ENCODE measurements around the gene ESR2.
"Not testable (repeated sequence)": the region's sequence is repeated elsewhere in the genome, so short reads cannot be mapped to it uniquely, and the experiment has no call there.

ESR2 gene

DNA sequence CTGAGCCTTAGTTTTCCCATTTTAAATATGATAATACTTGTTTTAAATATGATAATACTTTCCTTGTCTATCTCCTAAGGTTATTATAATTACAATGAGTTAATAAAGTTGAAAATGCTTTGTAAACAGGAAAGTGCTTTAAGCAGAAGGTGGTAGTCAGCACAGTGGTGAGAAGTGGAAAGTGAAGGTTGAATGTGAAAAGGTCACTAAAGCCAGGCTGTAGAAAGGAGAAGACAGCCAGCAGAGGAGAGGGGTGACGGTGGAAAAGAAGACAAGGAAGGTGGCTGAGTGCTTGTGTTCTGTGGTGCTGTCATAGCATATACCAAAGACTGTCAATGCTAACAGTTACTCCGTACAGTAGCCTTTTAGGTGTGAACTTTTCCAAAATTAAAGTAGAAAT is 117.8 kb downstream of the ESR2 start:
- no peaks in the 10 kb centered on the region for H3K9me3 Mint-ChIP-seq
- peaks cover 22% of the 10 kb centered on the region for H3K4me1 Mint-ChIP-seq
- no peak for DNase-seq
- no peaks in the 10 kb centered on the region for H3K27me3 Mint-ChIP-seq
- no peak for ATAC-seq
- H3K27ac Mint-ChIP-seq, result peak overlapping the region in 1 of 2 donors; percentile 51
- H3K4me3 Mint-ChIP-seq, result peak overlapping the region in 1 of 2 donors; percentile 67

DNA sequence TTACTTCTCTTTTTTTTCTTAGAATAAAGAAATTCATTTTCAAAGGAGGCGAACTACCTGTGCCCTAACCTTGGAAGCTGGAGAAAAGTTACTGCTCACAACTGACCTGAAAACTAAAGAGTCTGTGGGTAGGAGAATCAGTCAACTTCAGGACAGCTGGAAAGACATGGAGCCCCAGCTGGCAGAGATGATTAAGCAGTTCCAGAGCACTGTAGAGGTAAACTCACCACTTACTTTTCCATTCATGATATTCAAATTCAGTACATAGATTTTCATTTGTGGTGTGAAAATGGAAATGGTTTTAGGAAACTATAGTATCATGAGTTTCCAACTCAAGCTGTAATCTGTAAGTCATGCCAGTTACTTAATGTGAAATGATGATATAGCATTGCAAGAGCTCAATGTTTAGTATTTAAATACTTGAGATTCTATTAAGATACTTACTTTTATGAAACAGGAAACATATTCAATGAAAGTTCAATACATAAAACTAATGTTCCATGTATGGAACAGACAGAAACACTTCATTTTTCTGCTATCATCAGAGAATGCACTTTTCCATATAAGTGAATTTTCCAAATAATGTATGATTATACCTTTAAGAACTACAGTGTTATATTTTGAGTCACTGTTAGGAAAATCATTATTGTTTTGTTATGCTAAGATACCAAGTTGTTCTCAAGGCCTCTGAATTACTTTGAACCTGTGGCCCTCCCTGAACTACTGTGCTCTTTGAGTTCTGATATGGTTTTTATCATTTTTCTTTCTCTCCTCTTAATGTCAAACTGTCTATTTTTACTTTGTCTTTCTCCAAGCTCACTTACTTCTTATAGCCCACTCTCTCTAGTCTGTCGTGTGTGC is 119.0 kb downstream of the ESR2 start:
- no peaks in the 10 kb centered on the region for H3K9me3 Mint-ChIP-seq
- DNase-seq, result no peak
- peak; percentile 52 for ATAC-seq
- H3K4me1 Mint-ChIP-seq, result peaks cover 22% of the 10 kb centered on the region
- H3K4me3 Mint-ChIP-seq, result no peak overlapping the region
- H3K27me3 Mint-ChIP-seq, result no peaks in the 10 kb centered on the region
- H3K27ac Mint-ChIP-seq, result peak overlapping the region in 1 of 2 donors; percentile 81

DNA sequence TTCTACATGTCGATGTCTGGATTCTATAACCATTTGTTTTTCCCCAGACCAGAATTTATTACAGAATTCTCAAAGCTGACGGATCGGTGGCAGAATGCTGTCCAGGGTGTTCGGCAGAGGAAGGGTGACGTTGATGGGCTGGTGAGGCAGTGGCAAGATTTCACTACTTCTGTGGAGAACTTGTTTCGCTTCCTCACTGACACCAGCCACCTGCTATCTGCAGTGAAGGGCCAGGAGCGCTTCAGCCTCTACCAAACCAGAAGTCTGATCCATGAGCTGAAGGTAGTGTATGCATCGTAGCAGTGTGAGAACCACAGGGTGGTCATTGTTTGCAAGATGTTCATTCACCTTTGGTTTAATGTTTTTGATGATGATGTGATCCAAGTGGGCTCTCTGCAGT is 124.0 kb downstream of the ESR2 start:
- no peak overlapping the region for H3K27ac Mint-ChIP-seq
- peaks cover 7% of the 10 kb centered on the region for H3K4me1 Mint-ChIP-seq
- no peak overlapping the region for H3K4me3 Mint-ChIP-seq
- H3K9me3 Mint-ChIP-seq, result no peaks in the 10 kb centered on the region
- H3K27me3 Mint-ChIP-seq, result no peaks in the 10 kb centered on the region
- DNase-seq (no peak), ATAC-seq (no peak)

DNA sequence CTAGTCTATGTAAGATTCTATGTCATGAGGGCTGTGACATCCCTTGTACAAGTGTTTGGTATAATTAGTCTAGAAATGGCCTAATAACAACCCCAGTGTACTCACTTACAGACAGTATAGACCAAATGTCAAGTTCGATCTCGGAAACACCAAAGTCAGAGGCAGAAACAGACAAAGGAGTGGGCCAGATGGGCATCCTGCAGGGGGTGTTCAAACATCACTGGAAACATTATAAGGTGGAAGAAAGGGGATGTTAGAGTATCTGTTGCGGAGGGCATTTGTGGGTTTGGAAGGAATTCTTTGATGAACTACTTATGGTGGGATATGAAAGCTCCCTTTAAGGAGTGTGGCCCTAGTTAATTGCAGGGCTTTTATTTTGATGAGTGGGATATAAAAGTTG is 134.6 kb downstream of the ESR2 start:
- no peaks in the 10 kb centered on the region for H3K9me3 Mint-ChIP-seq
- H3K27me3 Mint-ChIP-seq, result no peaks in the 10 kb centered on the region
- DNase-seq (no peak), ATAC-seq (no peak)
- no peak overlapping the region for H3K4me3 Mint-ChIP-seq
- H3K4me1 Mint-ChIP-seq, result no peaks in the 10 kb centered on the region
- H3K27ac Mint-ChIP-seq, result no peak overlapping the region

DNA sequence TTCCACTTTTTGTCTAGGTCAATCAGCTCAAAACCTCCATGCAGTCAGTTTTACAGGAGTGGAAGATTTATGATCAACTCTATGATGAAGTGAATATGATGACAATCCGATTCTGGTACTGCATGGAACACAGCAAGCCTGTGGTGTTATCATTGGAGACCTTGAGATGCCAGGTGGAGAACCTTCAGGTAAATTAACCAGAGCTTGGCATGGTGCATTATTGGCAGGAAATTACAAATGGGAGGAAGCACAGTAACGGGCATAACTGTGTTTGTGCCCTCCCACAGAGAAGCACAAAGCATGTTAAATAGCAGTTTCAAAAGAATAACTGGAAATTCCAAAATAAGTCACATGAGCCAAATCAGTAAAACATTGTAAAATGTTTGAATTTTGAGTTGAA is 135.6 kb downstream of the ESR2 start:
- Mint-ChIP-seq H3K4me1 (no peaks in the 10 kb centered on the region), H3K27ac (peak overlapping the region in 1 of 2 donors; percentile 49), H3K9me3 (no peaks in the 10 kb centered on the region), H3K27me3 (no peaks in the 10 kb centered on the region), H3K4me3 (no peak overlapping the region)
- no peak for ATAC-seq
- no peak for DNase-seq

DNA sequence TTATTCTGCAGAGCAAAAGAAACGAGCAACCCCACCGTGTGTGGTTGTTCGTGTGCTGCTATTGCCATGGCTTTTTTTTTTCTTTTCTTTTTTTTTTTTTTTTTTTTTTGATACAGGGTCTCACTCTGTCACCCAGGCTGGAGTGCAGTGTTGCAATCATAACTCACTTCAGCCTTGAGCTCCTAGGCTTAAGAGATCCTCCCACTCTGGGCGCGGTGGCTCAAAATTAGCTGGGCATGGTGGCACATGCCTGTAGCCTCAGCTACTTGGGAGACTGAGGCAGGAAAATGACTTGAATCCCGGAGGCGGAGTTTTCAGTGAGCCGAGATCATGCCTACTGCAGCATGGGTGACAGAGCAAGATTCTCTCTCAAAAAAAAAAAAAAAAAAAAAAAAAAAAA is 144.2 kb downstream of the ESR2 start:
- H3K4me3 Mint-ChIP-seq, result no peak overlapping the region
- ATAC-seq (no peak), DNase-seq (no peak)
- H3K27me3 Mint-ChIP-seq, result no peaks in the 10 kb centered on the region
- no peak overlapping the region for H3K27ac Mint-ChIP-seq
- H3K9me3 Mint-ChIP-seq, result no peaks in the 10 kb centered on the region
- no peaks in the 10 kb centered on the region for H3K4me1 Mint-ChIP-seq

DNA sequence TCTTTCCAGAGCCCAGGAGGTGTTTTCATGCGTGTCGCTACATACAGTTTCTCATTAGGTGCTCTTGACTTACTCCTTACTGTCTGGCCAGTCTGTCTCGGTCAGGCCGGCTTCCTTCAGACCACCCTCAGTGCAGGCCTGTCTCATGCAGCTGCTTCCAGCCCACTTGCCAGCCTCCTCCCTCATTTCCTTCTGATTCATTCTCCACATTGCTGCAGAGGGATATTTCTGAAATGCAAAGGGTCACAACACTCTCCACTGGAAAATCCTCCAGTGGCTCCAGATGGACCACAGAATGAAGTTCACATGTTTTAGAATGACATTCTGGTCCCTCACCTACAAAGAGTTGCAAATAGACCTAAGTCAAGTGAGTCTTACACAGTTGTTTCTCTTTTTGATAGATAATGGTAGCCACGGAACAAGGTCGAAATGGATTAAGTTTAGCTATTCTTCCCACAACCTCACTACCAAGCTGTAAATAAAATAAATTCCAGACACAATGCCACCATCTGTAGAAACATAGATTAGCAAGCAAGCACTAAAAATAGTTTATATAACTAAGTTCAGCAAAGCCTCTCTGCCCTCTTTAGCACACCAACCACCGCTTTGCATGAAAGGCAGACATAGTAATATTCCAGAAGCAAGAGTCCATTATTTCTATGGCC is 146.9 kb downstream of the ESR2 start:
- Mint-ChIP-seq H3K4me1 (no peaks in the 10 kb centered on the region), H3K4me3 (no peak overlapping the region), H3K27ac (no peak overlapping the region), H3K9me3 (no peaks in the 10 kb centered on the region), H3K27me3 (no peaks in the 10 kb centered on the region)
- DNase-seq, result no peak
- no peak for ATAC-seq

DNA sequence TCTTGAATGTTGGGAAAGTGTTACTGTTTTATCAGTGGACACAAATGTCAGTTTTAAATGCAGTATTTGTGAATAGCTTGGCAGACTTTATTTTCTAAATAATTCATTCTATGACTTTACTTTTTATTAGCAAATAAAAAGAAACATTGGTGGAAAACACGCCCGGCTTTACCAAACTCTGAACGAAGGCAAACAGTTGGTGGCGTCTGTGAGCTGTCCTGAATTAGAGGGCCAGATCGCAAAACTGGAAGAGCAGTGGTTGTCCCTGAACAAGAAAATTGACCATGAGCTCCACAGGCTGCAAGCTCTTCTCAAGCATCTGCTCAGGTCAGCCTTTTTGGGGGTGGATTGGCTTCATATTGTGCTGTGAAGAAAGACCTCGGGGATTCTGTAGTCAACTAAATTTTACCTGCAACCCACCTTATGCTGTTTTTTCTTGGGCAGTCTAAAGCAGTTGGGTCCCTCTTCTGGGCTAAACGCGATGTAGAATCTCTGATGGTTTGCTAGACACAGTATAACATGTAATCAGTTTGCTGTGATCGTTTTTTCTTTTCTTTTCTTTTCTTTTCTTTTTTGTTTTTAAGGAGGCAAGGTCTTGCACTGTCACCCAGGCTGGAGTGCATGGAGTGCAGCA is 156.4 kb downstream of the ESR2 start:
- Mint-ChIP-seq H3K27me3 (no peaks in the 10 kb centered on the region), H3K4me3 (no peak overlapping the region), H3K27ac (no peak overlapping the region), H3K9me3 (no peaks in the 10 kb centered on the region), H3K4me1 (no peaks in the 10 kb centered on the region)
- DNase-seq (no peak), ATAC-seq (no peak)

DNA sequence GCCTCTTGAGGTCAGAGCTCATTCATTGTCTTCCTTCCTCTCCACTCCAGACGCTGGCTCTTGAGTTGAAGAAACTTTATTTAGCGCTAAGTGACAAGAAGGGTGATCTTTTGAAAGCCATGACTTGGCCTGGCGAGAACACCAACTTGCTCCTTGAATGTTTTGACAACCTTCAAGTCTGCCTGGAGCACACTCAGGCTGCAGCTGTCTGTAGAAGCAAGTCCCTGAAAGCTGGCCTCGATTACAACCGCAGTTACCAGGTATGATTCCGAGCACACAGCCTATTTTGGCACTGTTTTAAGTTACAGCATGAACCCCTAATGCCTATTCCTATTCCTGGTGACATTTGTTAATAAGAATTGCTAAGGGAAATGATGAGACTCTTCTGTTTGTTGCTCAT is 167.6 kb downstream of the ESR2 start:
- no peak overlapping the region for H3K27ac Mint-ChIP-seq
- no peak overlapping the region for H3K4me3 Mint-ChIP-seq
- ATAC-seq, result no peak
- no peaks in the 10 kb centered on the region for H3K27me3 Mint-ChIP-seq
- H3K4me1 Mint-ChIP-seq, result no peaks in the 10 kb centered on the region
- no peak for DNase-seq
- no peaks in the 10 kb centered on the region for H3K9me3 Mint-ChIP-seq

DNA sequence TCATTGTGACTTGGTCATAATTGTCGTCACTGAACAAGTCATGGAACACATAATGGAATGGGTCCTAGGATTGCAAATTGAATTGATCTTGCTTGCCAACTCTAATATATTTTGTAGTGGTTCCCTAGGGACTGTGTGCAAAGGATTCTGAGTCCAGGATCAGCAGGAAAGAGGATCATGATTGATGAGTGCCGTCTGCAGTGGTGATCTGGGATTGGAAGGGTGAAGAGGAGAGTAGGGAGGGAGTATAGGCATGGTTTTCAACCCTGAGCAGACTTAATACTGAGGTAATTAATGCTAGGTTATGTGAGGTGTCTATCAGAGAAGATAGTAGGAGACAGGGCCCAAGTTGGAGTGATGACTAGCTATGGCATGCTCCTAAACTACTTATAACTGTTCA is 168.9 kb downstream of the ESR2 start:
- H3K4me3 Mint-ChIP-seq, result no peak overlapping the region
- ATAC-seq (no peak), DNase-seq (no peak)
- H3K27me3 Mint-ChIP-seq, result no peaks in the 10 kb centered on the region
- no peak overlapping the region for H3K27ac Mint-ChIP-seq
- H3K4me1 Mint-ChIP-seq, result no peaks in the 10 kb centered on the region
- H3K9me3 Mint-ChIP-seq, result no peaks in the 10 kb centered on the region

DNA sequence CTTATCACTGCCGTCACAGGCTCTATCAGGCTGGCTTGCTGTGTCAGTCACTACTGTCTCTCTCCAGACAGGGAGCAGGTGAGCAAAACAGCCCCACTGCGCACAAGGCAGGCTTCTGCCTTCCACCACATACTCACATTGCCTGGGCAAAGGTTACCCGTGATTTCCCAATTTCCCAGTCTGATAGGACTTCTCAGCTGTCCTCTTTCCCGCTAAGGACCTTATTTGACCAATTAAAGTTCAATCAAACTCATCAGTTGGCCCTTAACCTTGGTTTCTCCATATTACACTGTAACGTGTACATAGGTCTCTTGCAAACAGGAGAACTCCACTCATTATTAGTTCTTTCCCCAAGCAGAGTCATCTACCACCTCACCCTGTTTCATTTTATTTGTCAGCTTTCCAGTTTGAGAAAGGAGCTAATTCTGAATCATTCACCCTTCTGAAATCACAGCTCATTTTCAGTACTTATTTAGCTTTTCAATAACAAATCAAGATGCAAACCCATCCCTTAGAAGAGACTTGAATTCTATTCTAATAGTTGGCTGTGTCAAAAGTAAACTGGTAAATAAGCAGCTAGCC is 170.8 kb downstream of the ESR2 start:
- H3K27ac Mint-ChIP-seq, result no peak overlapping the region
- no peak for ATAC-seq

DNA sequence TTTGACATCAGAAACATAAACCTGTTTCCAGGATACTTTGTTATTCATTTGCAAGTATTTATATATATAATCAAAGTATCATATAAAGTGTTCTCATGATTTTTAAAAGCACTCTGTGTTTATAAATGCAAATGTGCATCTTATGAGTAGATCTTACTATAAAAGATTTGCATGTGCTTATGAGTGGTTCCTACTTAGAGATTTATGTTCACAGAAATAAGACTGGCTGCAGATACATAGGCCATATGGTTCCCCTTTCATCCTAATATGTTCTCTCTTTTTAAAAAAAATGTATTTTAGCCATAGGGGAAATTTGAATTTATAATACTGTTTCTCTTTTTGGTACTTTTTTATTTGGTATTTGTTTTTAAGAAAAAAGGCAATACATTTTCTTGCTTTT is 174.2 kb downstream of the ESR2 start:
- Mint-ChIP-seq H3K4me1 (no peaks in the 10 kb centered on the region), H3K4me3 (no peak overlapping the region), H3K27me3 (no peaks in the 10 kb centered on the region), H3K27ac (no peak overlapping the region), H3K9me3 (no peaks in the 10 kb centered on the region)
- ATAC-seq (no peak), DNase-seq (no peak)

More for the DNA sequence above, 170.8 kb downstream of the ESR2 start:
- Mint-ChIP-seq H3K27me3 (no peaks in the 10 kb centered on the region), H3K9me3 (no peaks in the 10 kb centered on the region), H3K4me1 (no peaks in the 10 kb centered on the region), H3K4me3 (no peak overlapping the region)
- DNase-seq, result no peak

DNA sequence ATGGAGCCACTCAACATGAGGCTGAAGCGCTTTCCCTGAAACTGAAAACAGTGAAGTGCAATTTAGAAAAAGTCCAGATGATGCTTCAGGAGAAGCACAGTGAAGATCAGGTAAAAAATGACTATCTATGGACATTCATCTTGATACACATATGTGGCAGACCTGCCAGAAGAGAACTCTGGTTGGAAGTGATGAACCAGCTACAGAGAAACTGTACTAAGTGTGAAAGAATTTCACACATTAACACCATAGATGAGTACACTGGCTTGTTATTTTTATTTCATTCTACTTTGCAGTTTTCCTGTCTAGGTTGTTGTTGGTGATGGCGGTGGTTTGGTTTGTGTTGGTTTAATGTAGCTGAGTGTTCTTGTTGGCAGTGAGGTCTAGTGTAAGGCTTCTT is 174.7 kb downstream of the ESR2 start:
- H3K4me1 Mint-ChIP-seq, result no peaks in the 10 kb centered on the region
- DNase-seq, result no peak
- no peaks in the 10 kb centered on the region for H3K27me3 Mint-ChIP-seq
- no peaks in the 10 kb centered on the region for H3K9me3 Mint-ChIP-seq
- H3K4me3 Mint-ChIP-seq, result no peak overlapping the region
- H3K27ac Mint-ChIP-seq, result no peak overlapping the region
- no peak for ATAC-seq

DNA sequence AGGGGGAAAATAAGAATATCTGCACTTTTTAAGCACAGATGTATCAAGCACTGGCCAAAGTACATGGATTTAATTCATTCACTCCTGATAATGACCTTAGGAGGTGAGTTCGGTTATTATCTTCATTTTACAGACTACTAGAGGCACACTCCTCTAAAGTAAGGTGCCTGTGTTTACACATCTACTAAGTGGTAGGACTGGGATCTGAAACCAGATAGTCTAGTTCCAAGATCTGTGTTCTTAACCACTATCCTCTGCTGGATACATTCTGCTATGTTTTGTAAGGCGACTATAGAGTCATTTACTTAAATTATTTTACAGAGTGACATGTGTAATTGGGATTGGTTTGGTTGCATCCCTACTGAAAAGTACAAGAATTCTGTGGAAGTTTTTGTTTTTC is 175.3 kb downstream of the ESR2 start:
- no peak overlapping the region for H3K27ac Mint-ChIP-seq
- ATAC-seq, result no peak

DNA sequence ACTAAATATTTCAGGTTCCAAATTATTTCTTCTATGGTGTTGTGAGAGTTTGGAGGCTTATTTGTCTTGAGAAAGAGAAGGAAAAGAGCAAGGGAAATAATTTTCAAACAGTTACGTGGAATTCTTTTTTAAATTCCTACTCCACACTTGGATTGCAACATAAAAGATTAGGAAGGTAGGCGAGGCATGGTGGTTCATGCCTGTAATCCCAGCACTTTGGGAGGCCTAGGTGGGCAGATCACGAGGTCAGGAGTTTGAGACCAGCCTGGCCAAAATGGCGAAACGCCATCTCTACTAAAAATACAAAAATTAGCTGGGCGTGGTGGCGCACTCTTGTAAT is 175.8 kb downstream of the ESR2 start:
- H3K27ac Mint-ChIP-seq, result peak overlapping the region in 1 of 2 donors; percentile 62
- DNase-seq, H3K9me3 Mint-ChIP-seq, ATAC-seq, H3K4me1 Mint-ChIP-seq, H3K4me3 Mint-ChIP-seq, H3K27me3 Mint-ChIP-seq: not testable (repeated sequence)

More for the DNA sequence above, 175.3 kb downstream of the ESR2 start:
- DNase-seq, result no peak
- Mint-ChIP-seq H3K4me3 (no peak overlapping the region), H3K4me1 (no peaks in the 10 kb centered on the region), H3K9me3 (no peaks in the 10 kb centered on the region), H3K27me3 (no peaks in the 10 kb centered on the region)
